ENCODE results near the gene CYP2A7. TPM values are rescaled to one million over a fixed set of nuclear protein-coding genes. Genes with fewer than 3 reads are reported as not detected.
A peak's percentile ranks its signal among the peaks of the same experiment; 100 is the strongest.

Gene CYP2A7
- total and polyA plus RNA-seq, 9 of the 15 experiments (the other 6 are each of a cell fraction or from before 2014, with no cell fraction given), result 0.22 TPM; not detected in 8

DNA sequence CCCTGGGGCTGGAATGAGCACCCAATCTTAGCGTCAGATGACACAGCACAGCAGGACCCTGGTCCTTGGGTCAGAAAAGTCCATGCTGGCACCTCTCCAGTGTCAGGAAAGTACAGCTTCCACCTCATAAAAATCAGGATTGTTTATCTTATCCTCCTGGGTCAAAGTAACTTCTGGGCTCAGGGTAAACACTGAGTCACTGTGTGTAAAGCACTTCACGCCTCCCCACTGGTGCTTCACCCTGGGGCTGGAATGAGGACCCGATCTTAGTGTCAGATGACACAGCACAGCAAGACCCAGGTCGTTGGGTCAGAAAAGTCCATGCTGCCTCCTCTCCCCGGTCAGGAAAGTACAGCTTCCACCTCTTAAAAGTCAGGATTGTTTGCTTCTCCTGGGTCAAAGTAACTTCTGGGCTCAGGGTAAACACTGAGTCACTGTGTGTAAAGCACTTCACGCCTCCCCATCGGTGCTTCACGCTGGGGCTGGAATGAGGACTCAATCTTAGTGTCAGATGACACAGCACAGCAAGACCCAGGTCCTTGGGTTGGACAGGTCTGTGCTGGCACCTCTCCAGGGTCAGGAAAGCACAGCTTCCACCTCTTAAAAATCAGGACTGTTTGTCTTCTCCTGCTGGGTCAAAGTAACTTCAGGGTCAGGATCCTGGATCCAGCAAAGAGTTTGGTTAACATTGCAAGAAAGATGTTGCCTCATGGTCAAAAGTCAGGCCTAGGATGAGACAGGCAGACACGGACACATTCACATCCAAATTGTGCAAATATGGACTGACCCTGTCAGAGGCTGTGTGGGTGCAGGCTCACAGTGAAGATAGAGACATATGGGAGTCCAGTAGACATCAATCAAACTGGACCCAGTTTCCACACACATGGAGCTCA, 39.2 kb upstream of the CYP2A7 start (continued):
- TF ChIP-seq, protein P1, sequence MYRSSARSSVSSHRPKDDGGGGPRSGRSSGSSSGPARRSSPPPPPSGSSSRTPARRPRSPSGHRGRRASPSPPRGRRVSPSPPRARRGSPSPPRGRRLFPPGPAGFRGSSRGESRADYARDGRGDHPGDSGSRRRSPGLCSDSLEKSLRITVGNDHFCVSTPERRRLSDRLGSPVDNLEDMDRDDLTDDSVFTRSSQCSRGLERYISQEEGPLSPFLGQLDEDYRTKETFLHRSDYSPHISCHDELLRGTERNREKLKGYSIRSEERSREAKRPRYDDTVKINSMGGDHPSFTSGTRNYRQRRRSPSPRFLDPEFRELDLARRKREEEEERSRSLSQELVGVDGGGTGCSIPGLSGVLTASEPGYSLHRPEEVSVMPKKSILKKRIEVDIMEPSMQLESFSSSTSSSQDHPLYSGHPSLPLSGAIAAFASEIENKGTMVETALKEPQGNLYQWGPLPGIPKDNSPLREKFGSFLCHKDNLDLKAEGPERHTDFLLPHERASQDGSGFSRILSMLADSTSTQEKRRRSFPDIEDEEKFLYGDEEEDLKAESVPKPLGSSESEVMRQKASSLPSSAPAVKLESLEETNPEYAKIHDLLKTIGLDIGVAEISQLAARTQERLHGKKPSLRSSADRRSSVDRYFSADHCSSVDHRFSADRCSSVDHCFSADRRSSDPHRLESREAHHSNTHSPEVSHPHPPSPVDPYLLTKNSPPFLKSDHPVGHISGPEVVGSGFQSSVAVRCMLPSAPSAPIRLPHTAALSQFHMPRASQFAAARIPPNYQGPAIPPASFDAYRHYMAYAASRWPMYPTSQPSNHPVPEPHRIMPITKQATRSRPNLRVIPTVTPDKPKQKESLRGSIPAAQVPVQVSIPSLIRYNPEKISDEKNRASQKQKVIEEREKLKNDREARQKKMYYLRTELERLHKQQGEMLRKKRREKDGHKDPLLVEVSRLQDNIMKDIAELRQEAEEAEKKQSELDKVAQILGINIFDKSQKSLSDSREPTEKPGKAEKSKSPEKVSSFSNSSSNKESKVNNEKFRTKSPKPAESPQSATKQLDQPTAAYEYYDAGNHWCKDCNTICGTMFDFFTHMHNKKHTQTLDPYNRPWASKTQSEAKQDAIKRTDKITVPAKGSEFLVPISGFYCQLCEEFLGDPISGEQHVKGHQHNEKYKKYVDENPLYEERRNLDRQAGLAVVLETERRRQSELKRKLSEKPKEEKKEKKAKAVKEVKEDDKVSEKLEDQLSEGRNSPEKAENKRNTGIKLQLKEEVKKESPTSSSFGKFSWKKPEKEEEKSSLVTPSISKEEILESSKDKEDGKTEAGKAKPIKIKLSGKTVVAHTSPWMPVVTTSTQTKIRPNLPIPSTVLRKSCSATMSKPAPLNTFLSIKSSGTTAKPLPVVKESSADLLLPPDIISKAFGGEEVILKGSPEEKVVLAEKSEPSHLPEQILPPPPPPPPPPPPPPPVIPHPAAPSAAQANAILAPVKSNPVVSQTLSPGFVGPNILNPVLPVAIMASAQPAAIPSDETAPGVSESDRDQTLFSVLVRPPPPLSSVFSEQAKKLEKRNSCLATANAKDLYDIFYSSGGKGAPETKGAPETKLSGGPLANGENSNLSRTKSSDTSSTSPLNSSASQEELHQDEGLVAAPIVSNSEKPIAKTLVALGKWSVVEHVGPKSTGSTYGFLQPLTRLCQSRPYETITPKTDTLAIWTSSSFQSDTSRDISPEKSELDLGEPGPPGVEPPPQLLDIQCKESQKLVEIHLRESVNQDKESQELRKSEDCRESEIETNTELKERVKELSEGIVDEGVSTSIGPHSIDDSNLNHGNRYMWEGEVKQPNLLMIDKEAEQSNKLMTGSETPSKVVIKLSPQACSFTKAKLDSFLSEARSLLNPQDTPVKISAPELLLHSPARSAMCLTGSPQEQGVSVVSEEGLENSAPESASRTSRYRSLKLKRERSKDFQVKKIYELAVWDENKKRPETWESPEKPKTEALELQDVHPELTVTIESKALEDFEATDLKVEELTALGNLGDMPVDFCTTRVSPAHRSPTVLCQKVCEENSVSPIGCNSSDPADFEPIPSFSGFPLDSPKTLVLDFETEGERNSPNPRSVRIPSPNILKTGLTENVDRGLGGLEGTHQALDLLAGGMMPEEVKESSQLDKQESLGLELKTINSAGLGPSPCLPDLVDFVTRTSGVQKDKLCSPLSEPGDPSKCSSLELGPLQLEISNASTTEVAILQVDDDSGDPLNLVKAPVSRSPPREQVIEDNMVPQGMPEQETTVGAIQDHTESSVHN (IDR thresholded peaks at IDR 0.05; ENCODE audit: borderline replicate concordance in 1 of 2, low read depth in 1 of 2), result peak in 1 of 2 experiments; percentile 54; a peak in 1 of 4 replicates
- 0 out of 2 replicates have a peak, but pooled peaks have one; percentile 39 for TF ChIP-seq NFE2 (IDR thresholded peaks at IDR 0.05; ENCODE audit: low read depth)
- TF ChIP-seq TARDBP (IDR thresholded peaks at IDR 0.05), result 0 out of 2 replicates have a peak, but pooled peaks have one; percentile 41
- peak; percentile 26; the same call in 1 of the 2 replicates for TF ChIP-seq LEF1 (IDR thresholded peaks at IDR 0.05)
- TF ChIP-seq HDAC2 (IDR thresholded peaks at IDR 0.05), result peak; percentile 57; the same call in 1 of the 2 replicates
- TF ChIP-seq, protein P2, sequence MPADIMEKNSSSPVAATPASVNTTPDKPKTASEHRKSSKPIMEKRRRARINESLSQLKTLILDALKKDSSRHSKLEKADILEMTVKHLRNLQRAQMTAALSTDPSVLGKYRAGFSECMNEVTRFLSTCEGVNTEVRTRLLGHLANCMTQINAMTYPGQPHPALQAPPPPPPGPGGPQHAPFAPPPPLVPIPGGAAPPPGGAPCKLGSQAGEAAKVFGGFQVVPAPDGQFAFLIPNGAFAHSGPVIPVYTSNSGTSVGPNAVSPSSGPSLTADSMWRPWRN (IDR thresholded peaks at IDR 0.05; ENCODE audit: low read depth), result peak; percentile 25; the same call in 1 of the 2 replicates
- peak; percentile 26; the same call in 1 of the 2 replicates for TF ChIP-seq BACH1 (tag; IDR thresholded peaks at IDR 0.05)
- peak; percentile 32; the same call in 1 of the 2 replicates for TF ChIP-seq CBFA2T3 (IDR thresholded peaks at IDR 0.05)
- TF ChIP-seq MAZ (CRISPR knock-in tag; conservative IDR thresholded peaks at IDR 0.05 in 1 of 2, IDR thresholded peaks at IDR 0.05 in 1 of 2), result 0 out of 4 replicates have a peak, but pooled peaks of 1 of the 2 experiments have one; percentile 13
- peak; percentile 58 for TF ChIP-seq MAFG (tag; conservative IDR thresholded peaks at IDR 0.05)
- peak; percentile 54 to 67; a peak in 2 of 4 replicates for TF ChIP-seq FOXK2 (conservative IDR thresholded peaks at IDR 0.05 in 1 of 2, IDR thresholded peaks at IDR 0.05 in 1 of 2; ENCODE audit: low read depth in 2 of 2)
- TF ChIP-seq JUN (IDR thresholded peaks at IDR 0.05; ENCODE audit: borderline replicate concordance, low read depth, low read length), result 0 out of 2 replicates have a peak, but pooled peaks have one; percentile 42
- TF ChIP-seq JUN (CRISPR knock-in tag; IDR thresholded peaks at IDR 0.05; ENCODE audit: borderline replicate concordance), result no peak
- 0 out of 2 replicates have a peak, but pooled peaks have one; percentile 17 for TF ChIP-seq TCF3 (CRISPR knock-in tag; IDR thresholded peaks at IDR 0.05)
